Right atrium auricular region (tissue), 2 donors: Measurements from ENCODE around the gene LYST. TPM values are rescaled to one million over a fixed set of nuclear protein-coding genes. Genes with fewer than 3 reads are reported as not detected.
"Not testable (repeated sequence)": the region's sequence is repeated elsewhere in the genome, so short reads cannot be mapped to it uniquely, and the experiment has no call there.

Source experiments
- DNase-seq: peaks from one replicate; pipeline ENCODE4 v3.0.0-alpha.2; 2019; ENCODE audit warnings: low spot score
- H3K27ac ChIP-seq, 2 donors: fragments of 200-600 bp; sonication (generic); 1 replicate in 1 of 2; 2 replicates in 1 of 2; pipeline ENCODE4 v1.5.1; 2016 to 2019
- H3K27me3 ChIP-seq, 2 donors: fragments of 200-600 bp; sonication (generic); one replicate each; pipeline versions ENCODE4 v1.5.1 to v1.6.0; 2017 to 2019
- H3K36me3 ChIP-seq: fragments of 200-600 bp; sonication (generic); one replicate; pipeline ENCODE4 v1.5.1; 2016
- H3K4me1 ChIP-seq, 2 donors: fragments of 200-600 bp; sonication (generic); one replicate each; pipeline versions ENCODE4 v1.5.1 to v1.6.0; 2017 to 2019
- H3K4me3 ChIP-seq, 2 donors: fragments of 200-600 bp; sonication (generic); 1 replicate in 1 of 2; 2 replicates in 1 of 2; pipeline ENCODE4 v1.5.1; 2017 to 2019; ENCODE audit warnings: mild to moderate bottlenecking in 1 of 2, moderate library complexity in 1 of 2
- H3K9me3 ChIP-seq, 2 donors: fragments of 200-600 bp; sonication (generic); one replicate each; pipeline ENCODE4 v1.5.1; 2019
- total RNA-seq, 2 donors: library from RNA; depleted of rRNA; stranded (reverse); fragments of >200 nt; gene quantifications; one replicate each; pipeline ENCODE4 v1.1.0, GENCODE V29; 2016
- TF ChIP-seq, protein P1 (sequence below), 2 donors: fragments of 200-600 bp; sonication (generic); IDR thresholded peaks; one replicate each; pipeline ENCODE4 v1.5.1; 2019; ENCODE audit warnings: antibody characterized with exemption in 2 of 2

LYST gene
- total RNA-seq, 2 donors from 2014 or later, result 7.3 to 13.0 TPM

DNA sequence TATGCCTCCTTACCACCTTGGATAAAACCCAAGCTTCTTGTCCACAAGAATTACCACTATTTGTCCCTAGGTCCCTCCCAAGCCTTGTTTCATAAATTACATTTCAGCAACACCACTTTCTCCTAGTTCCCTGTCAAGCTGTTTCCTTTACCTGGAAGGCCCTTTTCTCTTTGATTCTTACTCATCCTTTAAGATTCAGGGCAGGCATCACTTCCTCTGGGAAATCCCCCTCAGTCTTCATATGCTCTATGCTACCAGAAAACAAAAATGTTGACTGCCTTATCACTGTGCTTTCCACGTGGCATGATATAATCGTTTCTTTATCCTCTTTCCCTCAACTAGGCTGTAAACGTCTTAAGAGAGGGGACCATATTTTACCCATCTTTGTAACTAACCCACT lies 102.7 kb downstream of the LYST start:
- no peak overlapping the region for H3K27ac ChIP-seq
- peaks cover 19% of the 10 kb centered on the region for H3K36me3 ChIP-seq
- TF ChIP-seq, protein P1, sequence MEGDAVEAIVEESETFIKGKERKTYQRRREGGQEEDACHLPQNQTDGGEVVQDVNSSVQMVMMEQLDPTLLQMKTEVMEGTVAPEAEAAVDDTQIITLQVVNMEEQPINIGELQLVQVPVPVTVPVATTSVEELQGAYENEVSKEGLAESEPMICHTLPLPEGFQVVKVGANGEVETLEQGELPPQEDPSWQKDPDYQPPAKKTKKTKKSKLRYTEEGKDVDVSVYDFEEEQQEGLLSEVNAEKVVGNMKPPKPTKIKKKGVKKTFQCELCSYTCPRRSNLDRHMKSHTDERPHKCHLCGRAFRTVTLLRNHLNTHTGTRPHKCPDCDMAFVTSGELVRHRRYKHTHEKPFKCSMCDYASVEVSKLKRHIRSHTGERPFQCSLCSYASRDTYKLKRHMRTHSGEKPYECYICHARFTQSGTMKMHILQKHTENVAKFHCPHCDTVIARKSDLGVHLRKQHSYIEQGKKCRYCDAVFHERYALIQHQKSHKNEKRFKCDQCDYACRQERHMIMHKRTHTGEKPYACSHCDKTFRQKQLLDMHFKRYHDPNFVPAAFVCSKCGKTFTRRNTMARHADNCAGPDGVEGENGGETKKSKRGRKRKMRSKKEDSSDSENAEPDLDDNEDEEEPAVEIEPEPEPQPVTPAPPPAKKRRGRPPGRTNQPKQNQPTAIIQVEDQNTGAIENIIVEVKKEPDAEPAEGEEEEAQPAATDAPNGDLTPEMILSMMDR (IDR thresholded peaks at IDR 0.05), result no peak
- H3K9me3 ChIP-seq, result no peaks in the 10 kb centered on the region
- H3K4me1 ChIP-seq, result no peaks in the 10 kb centered on the region
- H3K27me3 ChIP-seq, result no peaks in the 10 kb centered on the region
- H3K4me3 ChIP-seq, result no peak overlapping the region
- no peak for DNase-seq

DNA sequence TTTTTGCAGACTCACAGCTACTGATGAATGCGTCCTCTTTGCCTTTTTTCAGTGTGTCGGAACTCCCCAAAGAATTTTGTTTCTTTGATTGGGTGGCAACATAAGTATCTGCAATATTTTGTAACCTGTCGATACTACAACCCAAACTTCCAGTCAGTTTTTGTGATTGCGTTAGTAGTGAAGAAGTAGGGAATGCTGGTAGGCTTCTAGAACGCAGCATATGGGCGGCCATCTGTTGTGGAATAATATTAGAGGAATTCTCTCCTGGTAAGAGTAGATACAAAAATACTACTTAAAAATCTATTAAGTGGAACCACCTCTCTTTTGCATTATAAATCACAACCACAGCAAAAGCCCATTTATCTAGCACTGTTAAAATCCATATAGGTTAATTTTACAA lies 107.4 kb downstream of the LYST start:
- TF ChIP-seq, protein P1 (IDR thresholded peaks at IDR 0.05), result no peak
- no peak overlapping the region for H3K4me3 ChIP-seq
- no peaks in the 10 kb centered on the region for H3K9me3 ChIP-seq
- H3K4me1 ChIP-seq, result no peaks in the 10 kb centered on the region
- H3K27ac ChIP-seq, result no peak overlapping the region
- no peak for DNase-seq
- H3K36me3 ChIP-seq, result peaks cover 26% of the 10 kb centered on the region
- H3K27me3 ChIP-seq, result no peaks in the 10 kb centered on the region

DNA sequence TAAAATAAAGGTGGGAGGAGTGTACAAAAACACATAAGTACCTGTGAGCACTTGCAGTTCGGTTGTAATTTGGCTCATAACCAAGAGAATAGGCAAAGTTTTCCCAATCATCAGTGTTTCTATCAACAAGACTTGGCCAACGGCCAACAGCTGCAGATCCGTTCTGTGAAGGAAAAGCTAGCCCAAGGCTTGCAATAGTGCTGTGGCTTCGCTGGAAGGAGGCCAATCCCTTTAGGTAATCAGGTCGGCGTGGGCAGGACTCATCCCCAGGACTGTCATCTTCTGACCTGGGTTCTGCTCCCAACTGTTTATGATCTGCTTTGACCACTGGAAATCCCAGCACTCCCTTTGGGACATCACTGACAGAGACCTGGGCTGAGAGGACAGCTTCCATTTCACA lies 107.8 kb downstream of the LYST start:
- H3K36me3 ChIP-seq, result peaks cover 30% of the 10 kb centered on the region
- H3K27me3 ChIP-seq, result no peaks in the 10 kb centered on the region
- no peak overlapping the region for H3K27ac ChIP-seq
- H3K9me3 ChIP-seq, result no peaks in the 10 kb centered on the region
- TF ChIP-seq, protein P1 (IDR thresholded peaks at IDR 0.05), result no peak
- no peak overlapping the region for H3K4me3 ChIP-seq
- DNase-seq, result no peak
- H3K4me1 ChIP-seq, result no peaks in the 10 kb centered on the region

DNA sequence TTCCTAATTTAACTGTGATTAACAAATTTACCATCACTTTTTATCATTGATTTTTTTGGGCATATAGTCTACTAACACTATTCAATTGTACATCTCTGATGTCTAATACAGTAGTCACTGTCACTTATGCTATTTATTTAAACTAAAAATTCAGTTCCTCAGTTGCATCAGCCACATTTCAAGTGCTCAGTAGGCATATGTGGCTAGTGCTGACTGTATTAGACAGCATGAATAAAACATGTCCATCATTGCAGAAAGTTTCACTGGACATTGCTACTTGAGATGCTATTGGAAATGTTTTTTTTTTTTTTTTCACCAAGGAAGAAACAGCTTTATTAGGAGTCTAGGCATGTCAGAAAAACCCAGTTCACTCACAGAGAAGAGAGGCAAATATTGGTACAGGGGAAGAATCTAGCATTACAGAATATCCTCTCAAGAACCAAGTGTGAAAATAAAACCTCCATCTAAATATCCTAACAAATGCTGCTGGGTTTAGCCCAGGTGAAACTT lies 109.1 kb downstream of the LYST start:
- Histone ChIP-seq H3K27ac (no peak overlapping the region), H3K4me1 (no peaks in the 10 kb centered on the region), H3K9me3 (no peaks in the 10 kb centered on the region), H3K4me3 (no peak overlapping the region), H3K27me3 (no peaks in the 10 kb centered on the region), H3K36me3 (peaks cover 39% of the 10 kb centered on the region)
- TF ChIP-seq, protein P1 (IDR thresholded peaks at IDR 0.05), result no peak
- no peak for DNase-seq

DNA sequence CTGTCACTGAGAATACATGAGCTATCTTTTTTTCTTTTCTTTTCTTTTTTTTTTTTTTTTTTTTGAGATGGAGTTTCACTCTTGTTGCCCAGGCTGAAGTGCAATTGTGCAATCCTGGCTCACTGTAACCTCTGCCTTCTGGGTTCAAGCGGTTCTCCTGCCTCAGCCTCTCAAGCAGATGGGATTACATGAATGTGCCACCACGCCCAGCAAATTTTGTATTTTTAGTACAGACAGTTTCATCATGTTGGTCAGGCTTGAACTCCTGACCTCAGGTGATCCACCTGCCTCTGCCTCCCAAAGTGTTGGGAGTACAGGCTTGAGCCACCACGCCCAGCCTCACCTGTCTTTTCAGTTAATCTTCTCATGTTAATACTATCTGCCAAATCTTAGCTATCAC lies 112.5 kb downstream of the LYST start:
- H3K4me1 ChIP-seq, DNase-seq: not testable (repeated sequence)

DNA sequence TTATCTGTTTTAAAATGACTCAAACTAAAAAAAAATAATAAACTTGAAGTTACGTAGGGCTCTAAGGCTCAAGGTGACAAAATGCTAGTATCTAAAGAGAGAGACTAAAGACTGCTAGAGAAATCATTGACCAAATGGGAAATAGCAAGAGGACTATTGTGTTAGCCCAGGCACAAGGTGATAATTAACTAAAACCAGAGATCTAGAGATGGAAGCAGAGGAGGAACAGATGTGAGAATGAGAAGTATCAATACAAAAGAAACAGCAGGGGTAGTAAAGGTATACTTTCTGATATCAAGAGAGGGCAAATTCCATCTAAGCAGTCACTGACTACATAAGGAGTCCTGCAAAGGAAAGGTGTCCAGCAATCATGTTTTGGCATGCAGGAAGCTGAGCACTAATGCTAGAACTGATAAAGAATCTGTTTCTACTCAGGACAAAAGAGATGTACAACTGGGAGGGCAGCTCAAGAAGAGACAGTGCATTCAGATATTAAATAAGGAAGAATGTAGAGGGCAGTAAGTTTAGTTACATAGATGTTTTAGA lies 116.9 kb downstream of the LYST start:
- DNase-seq, result no peak
- no peaks in the 10 kb centered on the region for H3K4me1 ChIP-seq
- H3K4me3 ChIP-seq, result no peak overlapping the region
- H3K36me3 ChIP-seq, result peaks cover 34% of the 10 kb centered on the region
- H3K27me3 ChIP-seq, result no peaks in the 10 kb centered on the region
- TF ChIP-seq, protein P1 (IDR thresholded peaks at IDR 0.05), result no peak
- no peaks in the 10 kb centered on the region for H3K9me3 ChIP-seq
- H3K27ac ChIP-seq, result no peak overlapping the region

More for the DNA sequence above, 112.5 kb downstream of the LYST start:
- not testable (repeated sequence) for H3K27me3 ChIP-seq, H3K9me3 ChIP-seq, H3K4me3 ChIP-seq, H3K27ac ChIP-seq
- peaks cover 28% of the 10 kb centered on the region for H3K36me3 ChIP-seq
